Epithelial cell of prostate (primary cell): ENCODE measurements around the gene ELMO1.

ENCODE experiments used
- DNase-seq: peaks from one replicate; pipeline ENCODE4 v3.0.0-alpha.2; 2011; ENCODE audit warnings: low read depth, low spot score
- H3K27ac ChIP-seq: fragments of 450-650 bp; 2 replicates; pipeline ENCODE4 v1.5.1; 2017; ENCODE audit warnings: mild to moderate bottlenecking

Gene ELMO1

DNA sequence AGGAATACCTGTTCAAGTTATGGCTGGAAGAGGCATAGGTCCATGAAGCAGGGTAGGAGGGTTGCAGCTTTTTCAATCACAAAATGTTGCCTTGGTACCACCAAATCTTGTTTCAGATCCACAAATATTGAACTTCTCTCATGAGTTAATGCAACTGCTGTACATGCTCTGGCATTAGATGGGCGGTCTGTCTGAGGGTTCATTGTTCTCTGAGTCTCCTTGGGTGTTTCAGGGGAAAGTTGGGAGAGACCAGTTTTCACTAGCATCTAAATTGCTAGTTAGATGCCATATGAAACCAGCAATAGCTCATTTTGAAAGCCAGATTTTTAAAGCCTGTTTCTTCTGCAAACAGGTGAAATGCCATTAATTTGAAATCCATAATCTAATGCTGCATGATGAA, 27.8 kb upstream of the ELMO1 start:
- no peak overlapping the region for H3K27ac ChIP-seq
- DNase-seq: no peak

GRCh38 chr7:37475646-37476045, 27.0 kb upstream of the ELMO1 start:
- H3K27ac ChIP-seq: no peak overlapping the region
- DNase-seq: no peak

DNA sequence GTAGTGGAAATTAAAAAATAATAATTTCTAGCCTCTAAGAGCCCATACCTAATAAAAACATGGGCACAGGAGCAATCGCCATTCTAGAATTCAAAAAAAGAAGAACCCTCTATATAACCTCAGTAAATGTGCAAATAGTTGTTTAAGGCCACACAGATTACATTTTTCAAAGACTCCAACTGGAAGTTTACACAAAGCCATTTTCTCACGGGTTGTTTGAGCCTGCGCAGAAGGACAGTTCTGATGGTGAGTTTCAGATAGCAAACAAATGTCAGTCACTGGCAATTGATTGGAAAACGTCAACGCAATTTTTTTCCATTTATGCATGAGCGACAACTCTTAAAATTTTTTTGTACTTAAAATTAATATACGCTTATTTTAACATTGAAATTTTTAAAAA, 23.0 kb upstream of the ELMO1 start:
- H3K27ac ChIP-seq: no peak overlapping the region
- DNase-seq: no peak

DNA sequence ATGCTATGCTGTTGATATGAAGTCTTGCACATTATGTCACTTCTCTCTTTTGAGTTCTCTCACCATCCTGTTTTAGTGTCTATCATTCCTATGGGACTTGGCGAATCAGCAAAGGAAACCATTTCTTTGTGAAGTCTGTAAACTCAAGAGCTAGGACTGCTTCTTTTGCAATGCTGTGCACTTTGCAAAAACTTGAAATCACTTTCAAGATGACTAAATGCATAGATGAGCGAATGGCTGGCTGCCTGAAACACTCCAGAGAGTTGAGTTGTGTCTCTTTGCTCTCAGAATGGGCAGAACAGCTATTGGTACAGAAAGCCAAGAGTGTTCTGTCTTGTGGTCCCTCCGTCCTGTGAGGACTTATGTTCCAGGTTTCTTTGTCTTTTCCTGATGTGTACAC, 18.3 kb upstream of the ELMO1 start:
- H3K27ac ChIP-seq: no peak overlapping the region
- no peak for DNase-seq

GRCh38 chr7:37462138-37462537, 13.5 kb upstream of the ELMO1 start:
- DNase-seq: no peak
- H3K27ac ChIP-seq: no peak overlapping the region

DNA sequence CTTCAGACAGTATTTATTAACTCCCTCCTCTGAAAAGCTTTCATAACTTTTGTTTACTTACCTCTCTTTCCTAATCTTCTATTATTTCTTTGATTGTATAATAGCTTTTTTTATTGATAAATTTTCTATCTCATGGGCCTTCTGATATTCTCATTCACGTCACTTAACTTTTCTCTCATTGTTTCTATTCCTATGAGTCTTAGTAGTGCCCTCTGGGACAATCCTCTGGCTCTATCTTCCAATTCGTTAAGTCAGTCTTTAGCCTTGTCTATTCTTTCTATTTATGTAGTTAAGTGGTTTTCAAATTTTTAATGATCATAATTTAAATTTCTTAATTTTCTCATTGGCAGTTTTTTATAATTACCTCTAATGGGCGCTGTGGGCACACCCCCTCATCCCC, 6.4 kb upstream of the ELMO1 start:
- no peak overlapping the region for H3K27ac ChIP-seq
- no peak for DNase-seq

DNA sequence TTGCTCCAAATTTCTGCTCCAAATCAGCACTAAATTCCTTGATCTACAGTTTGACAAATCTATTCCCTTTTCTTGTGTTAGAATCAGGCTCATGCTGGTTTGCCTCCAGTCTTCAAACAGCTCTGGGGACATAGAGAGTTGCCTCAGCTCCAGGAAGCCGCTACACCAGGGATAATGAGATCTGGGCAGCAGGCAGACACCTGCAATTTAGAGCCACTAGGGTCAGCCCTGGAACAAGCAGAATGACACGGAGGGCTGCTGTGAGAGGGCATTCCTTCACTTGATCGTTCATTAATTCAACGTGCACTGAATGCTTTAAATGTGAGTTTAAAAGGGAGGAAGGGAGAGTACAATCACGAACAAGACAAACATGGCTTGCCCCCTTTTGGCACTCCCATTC, 3.7 kb upstream of the ELMO1 start:
- no peak for DNase-seq
- no peak overlapping the region for H3K27ac ChIP-seq

DNA sequence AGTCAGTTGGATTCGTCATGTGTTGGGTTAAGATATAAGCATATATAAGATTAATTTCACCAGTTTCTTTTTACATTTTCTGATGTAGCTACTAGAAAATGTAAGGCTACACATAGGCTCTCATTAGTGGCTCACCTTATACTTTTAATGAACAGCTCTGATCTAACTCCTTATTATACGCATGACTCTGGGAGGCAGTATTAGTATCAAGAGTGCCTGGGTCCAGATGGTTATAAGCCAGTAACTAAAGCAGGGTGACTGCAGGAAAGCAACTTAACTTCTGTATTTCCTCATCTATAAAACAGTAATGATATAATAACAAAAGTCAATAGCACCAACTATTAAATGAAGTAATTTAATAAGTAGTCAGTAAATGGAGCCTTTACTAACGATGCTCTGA, 1.4 kb upstream of the ELMO1 start:
- no peak overlapping the region for H3K27ac ChIP-seq
- no peak for DNase-seq

DNA sequence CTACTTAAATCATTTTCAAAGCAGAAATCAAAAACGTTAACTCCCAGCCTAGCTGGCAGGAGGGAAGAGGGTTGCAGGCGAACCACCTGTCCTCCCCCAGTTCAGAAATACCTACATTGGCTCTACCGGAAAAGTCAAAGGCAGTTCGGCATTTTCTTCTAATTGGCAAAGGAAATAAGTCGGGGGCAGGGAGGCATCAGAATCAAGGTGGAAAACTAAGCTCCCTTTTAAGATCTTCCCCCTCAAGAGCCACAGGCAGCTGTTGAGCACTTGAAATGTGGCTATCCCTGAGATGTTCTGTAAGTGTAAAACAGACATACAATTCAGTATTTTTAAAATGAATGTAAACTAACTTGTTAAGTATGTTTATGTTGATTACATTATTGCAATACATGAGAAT, 957 bp upstream of the ELMO1 start:
- no peak overlapping the region for H3K27ac ChIP-seq
- no peak for DNase-seq

DNA sequence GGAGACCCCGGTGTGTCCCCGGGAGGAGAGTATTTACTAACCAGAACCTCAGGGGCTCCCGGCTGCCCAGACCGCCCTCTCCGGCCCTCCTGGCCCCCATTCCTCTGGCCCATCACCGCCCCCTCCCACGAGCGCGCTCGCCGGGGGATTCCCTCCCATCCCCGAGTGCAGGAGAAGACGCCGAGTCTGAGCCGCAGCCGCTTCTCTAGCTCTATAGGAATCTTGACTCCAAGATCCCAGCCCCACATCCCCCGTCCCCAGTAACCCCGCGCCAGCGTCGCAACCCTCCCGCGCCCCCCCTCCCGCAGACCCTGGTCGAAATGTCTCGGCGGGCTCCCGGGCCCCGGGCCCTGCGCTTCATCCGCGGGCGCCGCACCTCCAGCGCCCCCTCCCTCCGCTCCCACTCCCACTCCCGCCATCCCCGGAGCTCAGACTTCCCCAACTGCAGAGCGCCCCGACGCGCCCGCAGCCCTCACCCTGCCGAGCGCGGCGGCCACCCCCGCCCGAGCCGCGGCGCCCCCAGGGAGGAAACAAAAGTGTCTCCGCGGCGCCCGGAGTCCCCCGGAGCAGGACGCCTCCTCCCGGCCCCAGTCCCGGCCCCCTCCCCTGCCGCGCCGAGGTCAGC, 541 bp downstream of the ELMO1 start:
- no peak for DNase-seq
- H3K27ac ChIP-seq: no peak overlapping the region

DNA sequence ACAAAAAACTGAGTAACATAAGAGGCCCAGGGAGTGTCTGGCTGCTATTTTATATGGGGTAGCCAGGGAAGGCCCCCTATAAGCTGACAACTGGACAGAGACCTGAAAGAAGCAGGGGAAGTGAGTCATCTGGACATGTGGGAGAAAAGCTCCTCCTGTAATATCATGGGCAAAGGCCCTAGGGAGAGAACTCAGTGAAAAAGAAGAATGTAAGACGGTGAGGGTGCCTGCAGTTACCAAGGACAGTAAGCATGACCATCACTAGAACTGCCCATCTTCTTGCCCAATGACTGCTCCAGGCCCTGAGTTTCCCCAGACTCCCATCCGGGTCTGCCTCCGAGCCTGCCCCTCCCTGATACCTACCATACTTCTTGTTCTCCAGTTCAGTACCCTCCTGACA, 2.3 kb downstream of the ELMO1 start:
- H3K27ac ChIP-seq: no peak overlapping the region
- no peak for DNase-seq

- no peak overlapping the region for H3K27ac ChIP-seq
- DNase-seq: no peak
Observed at GRCh38 chr7:37445790-37446189, 2.9 kb downstream of the ELMO1 start.

DNA sequence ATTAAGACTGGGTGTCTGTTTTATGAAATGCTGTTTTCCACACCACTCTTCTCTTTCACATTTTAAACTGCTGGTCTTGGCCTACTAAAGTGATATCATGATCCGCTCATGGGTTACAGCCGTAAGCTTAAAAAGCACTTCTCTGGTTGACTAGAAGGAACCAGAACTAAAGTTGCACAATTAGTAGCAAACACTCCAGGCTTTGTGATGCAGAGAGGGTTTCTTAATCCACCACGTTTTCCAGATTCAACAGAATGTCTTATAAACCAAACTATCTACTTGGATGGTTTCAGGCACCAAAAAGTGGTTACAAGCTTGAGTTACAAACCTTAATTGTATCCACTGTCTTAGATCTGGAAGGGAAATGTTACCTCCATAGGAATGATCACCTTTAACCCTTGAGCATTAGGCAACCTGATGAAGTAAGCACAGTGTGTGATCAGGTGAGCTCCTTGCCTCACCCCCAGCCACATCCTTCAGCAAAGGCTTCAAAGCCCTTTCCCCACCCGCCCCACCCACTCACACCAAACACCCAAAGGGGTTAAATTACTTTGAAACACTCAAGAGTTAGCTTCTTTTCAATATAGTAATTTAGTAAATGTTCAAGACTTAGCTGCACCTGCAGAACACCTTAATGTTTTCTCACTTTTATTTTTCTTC, 3.5 kb downstream of the ELMO1 start:
- DNase-seq: no peak
- no peak overlapping the region for H3K27ac ChIP-seq

DNA sequence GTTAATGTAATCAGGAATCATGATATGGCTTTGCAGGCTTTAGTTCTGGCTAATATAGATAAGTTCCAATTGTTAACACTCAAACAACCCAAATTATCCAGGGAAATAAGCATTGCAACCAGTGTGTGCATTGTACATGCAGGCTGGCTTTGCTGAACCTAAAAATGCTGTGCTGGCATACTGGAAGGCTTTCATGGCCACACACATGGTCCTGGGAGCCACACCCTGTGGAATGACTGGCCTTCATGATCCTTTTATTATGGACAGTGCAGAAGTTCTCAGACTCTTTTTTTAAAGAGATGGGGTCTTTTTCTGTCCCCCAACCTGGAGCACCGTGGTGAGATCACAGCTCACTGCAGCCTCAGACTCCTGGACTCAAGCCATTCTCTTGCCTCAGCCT, 5.0 kb downstream of the ELMO1 start:
- no peak overlapping the region for H3K27ac ChIP-seq

GRCh38 chr7:37442268-37442667, 6.4 kb downstream of the ELMO1 start:
- no peak overlapping the region for H3K27ac ChIP-seq
- no peak for DNase-seq

More for the DNA sequence above, 5.0 kb downstream of the ELMO1 start:
- no peak for DNase-seq

DNA sequence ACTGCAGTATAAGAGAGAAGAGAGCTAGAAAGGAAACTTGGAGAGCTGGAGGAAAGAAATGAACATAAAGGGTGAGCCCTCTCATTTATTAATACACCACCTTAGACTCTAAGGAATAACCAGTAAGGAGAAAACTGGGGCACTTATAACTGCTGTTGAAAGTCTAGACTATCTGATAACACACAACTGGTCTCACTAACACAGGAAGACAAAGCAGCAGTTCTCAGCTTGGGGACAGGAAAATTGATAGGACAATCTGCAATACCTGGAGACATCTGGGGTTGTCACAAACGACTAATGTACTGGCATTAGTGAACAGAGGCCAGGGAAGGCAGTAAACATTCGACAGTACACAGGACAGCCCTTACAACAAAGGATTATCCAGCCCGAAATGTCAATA, 6.8 kb downstream of the ELMO1 start:
- DNase-seq: no peak
- no peak overlapping the region for H3K27ac ChIP-seq

DNA sequence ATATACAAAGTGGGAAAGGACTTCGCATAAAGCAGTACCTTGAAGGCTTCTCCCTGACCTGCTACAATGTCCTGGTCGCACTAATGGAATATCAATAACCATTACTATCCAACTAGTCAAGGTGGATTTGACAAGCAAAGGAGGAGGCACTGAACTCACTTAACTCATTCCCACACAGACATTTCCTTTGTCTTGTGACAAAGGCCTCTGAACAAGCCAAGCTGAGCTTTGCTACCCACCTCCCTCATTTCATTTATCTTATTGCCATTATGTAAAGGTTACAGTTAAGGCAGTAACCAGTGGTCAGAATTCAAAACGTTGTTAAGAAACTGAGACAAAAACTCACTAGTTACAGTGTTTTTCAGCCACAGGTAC, 7.3 kb downstream of the ELMO1 start:
- no peak for DNase-seq
- H3K27ac ChIP-seq: no peak overlapping the region

DNA sequence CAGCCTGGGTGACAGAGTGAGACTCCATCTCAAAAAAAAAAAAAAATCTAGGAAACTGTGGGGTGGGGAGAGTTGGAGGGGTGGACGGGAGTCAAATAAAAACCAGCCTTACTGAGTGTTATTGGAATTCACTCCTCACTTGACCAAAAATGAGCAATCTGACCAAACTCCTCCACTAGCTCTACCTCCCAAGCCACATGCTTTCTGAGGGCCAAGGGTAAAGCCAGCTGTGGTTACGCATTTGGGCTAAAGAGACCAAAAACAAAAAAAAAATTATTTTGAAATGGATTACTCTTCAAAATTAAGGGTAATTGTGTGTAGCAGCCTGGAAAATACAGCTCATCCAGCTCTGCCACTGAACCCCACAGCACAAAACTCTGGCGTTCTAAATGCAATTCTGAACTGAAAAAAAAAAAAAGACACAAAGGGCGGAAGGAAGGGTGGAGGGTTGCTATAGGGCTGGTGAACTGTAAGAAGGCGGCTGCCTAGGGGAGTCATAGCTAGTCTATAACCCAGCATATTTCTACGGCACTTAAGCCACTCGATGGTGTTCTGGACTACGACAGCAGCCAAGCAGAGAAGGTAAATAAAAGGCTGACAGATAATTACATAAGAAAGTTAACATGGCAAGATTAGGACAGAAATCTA, 7.8 kb downstream of the ELMO1 start:
- no peak for DNase-seq
- H3K27ac ChIP-seq: no peak overlapping the region

- DNase-seq: no peak
- no peak overlapping the region for H3K27ac ChIP-seq
Observed at GRCh38 chr7:37439653-37440026, 9.0 kb downstream of the ELMO1 start.

- no peak for DNase-seq
- no peak overlapping the region for H3K27ac ChIP-seq
Observed at GRCh38 chr7:37438906-37439652, 9.6 kb downstream of the ELMO1 start.

GRCh38 chr7:37435156-37435855, 13.4 kb downstream of the ELMO1 start:
- no peak overlapping the region for H3K27ac ChIP-seq
- DNase-seq: no peak
